Astrocyte (in vitro differentiated cells and primary cell): ENCODE data around the gene LAMA1.

ENCODE experiments used
- EZH2 ChIP-seq: IDR thresholded peaks from 2 replicates; pipeline ENCODE4 v1.6.1; 2012; ENCODE audit warnings: mild to moderate bottlenecking, low read length, inconsistent platforms; ENCODE audit not compliant: insufficient read depth
- TF ChIP-seq, protein P1 (sequence below): IDR thresholded peaks from 2 replicates; pipeline ENCODE4 v1.5.1; 2011; ENCODE audit warnings: low read depth, mild to moderate bottlenecking, inconsistent platforms, low read length, moderate library complexity; ENCODE audit not compliant: insufficient read depth

DNA sequence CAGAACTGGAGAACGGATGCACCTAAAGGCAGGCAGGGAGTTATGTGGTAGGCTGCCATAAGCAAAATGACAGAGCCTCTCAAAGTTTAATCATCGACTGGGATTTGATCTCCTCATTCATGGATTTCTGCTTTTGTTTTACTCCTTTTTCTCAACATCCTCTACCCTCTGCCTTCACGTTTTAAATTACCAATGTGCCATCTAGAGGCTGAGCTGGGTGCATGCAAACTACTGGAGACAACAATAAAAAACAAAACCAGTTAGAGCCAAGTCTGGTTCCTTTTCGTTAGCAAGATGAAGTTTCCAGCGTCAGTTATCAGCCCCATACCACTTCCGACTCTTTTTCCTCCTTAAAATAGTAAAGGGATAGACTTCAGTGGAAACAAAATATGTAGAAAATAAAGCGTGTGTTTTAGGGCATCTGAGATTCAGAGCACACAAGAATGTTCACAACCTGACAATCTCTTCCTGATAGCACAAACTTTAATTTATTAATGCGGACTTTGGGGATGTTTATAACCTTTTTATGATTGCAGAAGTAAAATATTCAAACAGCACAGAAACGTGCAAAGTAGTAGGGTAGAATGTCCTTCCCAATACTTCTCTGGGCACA is 117.0 kb downstream of the LAMA1 start:
- TF ChIP-seq EZH2, result no peak
- TF ChIP-seq, protein P1, sequence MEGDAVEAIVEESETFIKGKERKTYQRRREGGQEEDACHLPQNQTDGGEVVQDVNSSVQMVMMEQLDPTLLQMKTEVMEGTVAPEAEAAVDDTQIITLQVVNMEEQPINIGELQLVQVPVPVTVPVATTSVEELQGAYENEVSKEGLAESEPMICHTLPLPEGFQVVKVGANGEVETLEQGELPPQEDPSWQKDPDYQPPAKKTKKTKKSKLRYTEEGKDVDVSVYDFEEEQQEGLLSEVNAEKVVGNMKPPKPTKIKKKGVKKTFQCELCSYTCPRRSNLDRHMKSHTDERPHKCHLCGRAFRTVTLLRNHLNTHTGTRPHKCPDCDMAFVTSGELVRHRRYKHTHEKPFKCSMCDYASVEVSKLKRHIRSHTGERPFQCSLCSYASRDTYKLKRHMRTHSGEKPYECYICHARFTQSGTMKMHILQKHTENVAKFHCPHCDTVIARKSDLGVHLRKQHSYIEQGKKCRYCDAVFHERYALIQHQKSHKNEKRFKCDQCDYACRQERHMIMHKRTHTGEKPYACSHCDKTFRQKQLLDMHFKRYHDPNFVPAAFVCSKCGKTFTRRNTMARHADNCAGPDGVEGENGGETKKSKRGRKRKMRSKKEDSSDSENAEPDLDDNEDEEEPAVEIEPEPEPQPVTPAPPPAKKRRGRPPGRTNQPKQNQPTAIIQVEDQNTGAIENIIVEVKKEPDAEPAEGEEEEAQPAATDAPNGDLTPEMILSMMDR, result peak; percentile 45
